Measurements from ENCODE around the gene NPHS1. TPM values are rescaled to one million over a fixed set of nuclear protein-coding genes. Genes with fewer than 3 reads are reported as not detected.

NPHS1 gene
- total RNA-seq, 4 donors from 2014 or later = 0.14 TPM; not detected in 3

- no peaks in the 10 kb centered on the region for H3K27me3 ChIP-seq
- TF ChIP-seq, protein P1, sequence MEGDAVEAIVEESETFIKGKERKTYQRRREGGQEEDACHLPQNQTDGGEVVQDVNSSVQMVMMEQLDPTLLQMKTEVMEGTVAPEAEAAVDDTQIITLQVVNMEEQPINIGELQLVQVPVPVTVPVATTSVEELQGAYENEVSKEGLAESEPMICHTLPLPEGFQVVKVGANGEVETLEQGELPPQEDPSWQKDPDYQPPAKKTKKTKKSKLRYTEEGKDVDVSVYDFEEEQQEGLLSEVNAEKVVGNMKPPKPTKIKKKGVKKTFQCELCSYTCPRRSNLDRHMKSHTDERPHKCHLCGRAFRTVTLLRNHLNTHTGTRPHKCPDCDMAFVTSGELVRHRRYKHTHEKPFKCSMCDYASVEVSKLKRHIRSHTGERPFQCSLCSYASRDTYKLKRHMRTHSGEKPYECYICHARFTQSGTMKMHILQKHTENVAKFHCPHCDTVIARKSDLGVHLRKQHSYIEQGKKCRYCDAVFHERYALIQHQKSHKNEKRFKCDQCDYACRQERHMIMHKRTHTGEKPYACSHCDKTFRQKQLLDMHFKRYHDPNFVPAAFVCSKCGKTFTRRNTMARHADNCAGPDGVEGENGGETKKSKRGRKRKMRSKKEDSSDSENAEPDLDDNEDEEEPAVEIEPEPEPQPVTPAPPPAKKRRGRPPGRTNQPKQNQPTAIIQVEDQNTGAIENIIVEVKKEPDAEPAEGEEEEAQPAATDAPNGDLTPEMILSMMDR (IDR thresholded peaks at IDR 0.05) = no peak
Observed at GRCh38 chr19:35811317-35812219, 40.7 kb downstream of the NPHS1 start.

DNA sequence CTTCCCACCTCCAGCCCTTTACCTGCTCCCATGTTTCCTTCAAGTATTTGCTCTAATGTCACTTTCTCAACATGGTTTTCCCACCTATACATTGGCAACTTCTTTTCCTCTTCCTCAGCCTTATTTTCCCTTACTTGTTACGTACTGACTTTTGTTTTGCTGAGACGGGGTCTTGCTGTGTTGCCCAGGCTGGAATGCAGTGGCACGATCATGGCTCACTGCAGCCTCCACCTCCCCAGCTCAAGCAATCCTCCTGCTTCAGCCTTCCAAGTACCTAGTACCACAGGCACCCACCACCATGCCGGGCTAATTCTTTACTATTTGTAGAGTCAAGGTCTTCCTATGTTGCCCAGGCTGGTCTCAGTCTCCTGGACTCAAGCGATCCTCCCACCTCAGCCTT lies 44.7 kb downstream of the NPHS1 start:
- no peak overlapping the region for H3K27ac ChIP-seq
- intact Hi-C loops (cut with DNase I; ENCODE audit: low total_unique reads) = no loop called here
- no peaks in the 10 kb centered on the region for H3K36me3 ChIP-seq
- no peaks in the 10 kb centered on the region for H3K27me3 ChIP-seq
- H3K4me3 ChIP-seq = no peak overlapping the region
- DNase-seq = no peak
- H3K4me1 ChIP-seq = no peaks in the 10 kb centered on the region
- no peaks in the 10 kb centered on the region for H3K9me3 ChIP-seq
- no peak for TF ChIP-seq POLR2A (IDR thresholded peaks at IDR 0.05)
- TF ChIP-seq, protein P1 (IDR thresholded peaks at IDR 0.05) = no peak

More at GRCh38 chr19:35811317-35812219, 40.7 kb downstream of the NPHS1 start:
- no peaks in the 10 kb centered on the region for H3K9me3 ChIP-seq
- intact Hi-C loops (cut with DNase I; ENCODE audit: low total_unique reads) = no loop called here
- DNase-seq = no peak
- H3K4me1 ChIP-seq = no peaks in the 10 kb centered on the region
- no peak overlapping the region for H3K4me3 ChIP-seq
- no peaks in the 10 kb centered on the region for H3K36me3 ChIP-seq
- no peak overlapping the region for H3K27ac ChIP-seq

GRCh38 chr19:35806597-35806996 lies 45.7 kb downstream of the NPHS1 start:
- Histone ChIP-seq H3K4me1 (no peaks in the 10 kb centered on the region), H3K36me3 (no peaks in the 10 kb centered on the region), H3K27ac (no peak overlapping the region), H3K27me3 (no peaks in the 10 kb centered on the region), H3K4me3 (no peak overlapping the region), H3K9me3 (no peaks in the 10 kb centered on the region)
- DNase-seq = no peak
- no peak for TF ChIP-seq POLR2A (IDR thresholded peaks at IDR 0.05)
- TF ChIP-seq, protein P1 (IDR thresholded peaks at IDR 0.05) = no peak
- intact Hi-C loops (cut with DNase I; ENCODE audit: low total_unique reads) = no loop called here

- H3K27ac ChIP-seq = no peak overlapping the region
- intact Hi-C loops (cut with DNase I; ENCODE audit: low total_unique reads) = no loop called here
- TF ChIP-seq POLR2A (IDR thresholded peaks at IDR 0.05) = no peak
- TF ChIP-seq, protein P1 (IDR thresholded peaks at IDR 0.05) = no peak
- no peaks in the 10 kb centered on the region for H3K4me1 ChIP-seq
- H3K9me3 ChIP-seq = no peaks in the 10 kb centered on the region
- no peak for DNase-seq
- H3K27me3 ChIP-seq = no peaks in the 10 kb centered on the region
- no peak overlapping the region for H3K4me3 ChIP-seq
- H3K36me3 ChIP-seq = no peaks in the 10 kb centered on the region
Observed at GRCh38 chr19:35805526-35806102, 46.7 kb downstream of the NPHS1 start.

GRCh38 chr19:35801828-35802227 lies 50.5 kb downstream of the NPHS1 start:
- no peak overlapping the region for H3K27ac ChIP-seq
- peaks cover 0 to 2% of the 10 kb centered on the region in 2 donors for H3K27me3 ChIP-seq
- H3K4me1 ChIP-seq = no peaks in the 10 kb centered on the region
- H3K4me3 ChIP-seq = no peak overlapping the region
- no peaks in the 10 kb centered on the region for H3K36me3 ChIP-seq
- DNase-seq = no peak
- TF ChIP-seq, protein P1 (IDR thresholded peaks at IDR 0.05) = no peak
- TF ChIP-seq POLR2A (IDR thresholded peaks at IDR 0.05) = no peak
- no peaks in the 10 kb centered on the region for H3K9me3 ChIP-seq
- intact Hi-C loops (cut with DNase I; ENCODE audit: low total_unique reads) = no loop called here

Measured in uterus (tissue), 4 donors.